A673 (cell line): ENCODE results near the gene XAB2.

Experiments used
- CTCF ChIP-seq: fragments of 300-800, 200-600 bp; sonication (generic); conservative IDR thresholded peaks from 2 replicates; pipeline ENCODE4 v1.5.1; 2017; ENCODE audit warnings: low read depth, mild to moderate bottlenecking, antibody characterized with exemption, low read length, moderate library complexity, mixed read lengths
- EZH2 ChIP-seq: fragments of 200-600 bp; sonication (generic); IDR thresholded peaks from 2 replicates; pipeline ENCODE4 v1.6.1; 2017; ENCODE audit warnings: borderline replicate concordance, low read depth, mild to moderate bottlenecking, mixed read lengths, antibody characterized with exemption, low read length; ENCODE audit not compliant: poor library complexity, severe bottlenecking

GRCh38 chr19:7646426-7646700 lies 17.0 kb upstream of the XAB2 start:
- TF ChIP-seq CTCF (no peak), EZH2 (no peak)
